ENCODE measurements around the gene MT1B. TPM values are rescaled to one million over a fixed set of nuclear protein-coding genes. Genes with fewer than 3 reads are reported as not detected.

The MT1B gene
- total and polyA plus RNA-seq, 2 of the 4 experiments (the other 2 are of a cell fraction): not detected

DNA sequence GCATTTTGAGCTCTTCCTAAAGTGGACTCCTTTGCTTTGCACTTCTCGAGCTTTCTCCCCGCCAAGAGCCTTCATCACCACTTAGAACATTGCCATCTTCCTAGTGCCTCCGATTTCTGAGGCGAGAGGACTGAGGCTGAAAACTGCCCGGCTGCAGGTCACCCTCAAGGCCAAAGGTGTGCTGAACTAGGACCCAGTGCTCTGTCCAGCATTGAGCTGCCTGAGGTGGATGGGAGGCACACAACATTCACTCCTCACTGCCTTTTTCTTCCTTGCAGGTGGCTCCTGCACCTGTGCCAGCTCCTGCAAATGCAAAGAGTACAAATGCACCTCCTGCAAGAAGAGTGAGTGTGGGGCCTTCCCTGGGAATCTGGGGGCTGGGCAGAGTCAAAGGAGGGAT, 7.9 kb upstream of the MT1B start:
- dilution Hi-C loops (cut with HindIII; ENCODE audit: low sequenced_read_pairs, unreplicated experiment) (no loop called here), in situ Hi-C loops (cut with MboI; ENCODE audit: low sequenced_read_pairs) (no loop called here), intact Hi-C loops (cut with micrococcal nuclease) (no loop called here)
- no peaks in the 10 kb centered on the region for H3K4me1 ChIP-seq (ENCODE audit: control insufficient read depth, insufficient read depth, low read length)
- no peak overlapping the region for H3K56ac ChIP-seq (ENCODE audit: extremely low read depth, insufficient read depth, low read length)
- H3K9ac ChIP-seq (ENCODE audit: low read depth, low read length): no peak overlapping the region
- no peaks in the 10 kb centered on the region; the same call in 1 of the 2 replicates for H4K20me1 ChIP-seq (ENCODE audit: insufficient read depth, low read length)
- 0 out of 2 replicates have a peak, but pooled peaks cover 2% of the 10 kb centered on the region for H3K9me3 ChIP-seq (ENCODE audit: control insufficient read depth, insufficient read depth, low read length)
- TF ChIP-seq, protein P1, sequence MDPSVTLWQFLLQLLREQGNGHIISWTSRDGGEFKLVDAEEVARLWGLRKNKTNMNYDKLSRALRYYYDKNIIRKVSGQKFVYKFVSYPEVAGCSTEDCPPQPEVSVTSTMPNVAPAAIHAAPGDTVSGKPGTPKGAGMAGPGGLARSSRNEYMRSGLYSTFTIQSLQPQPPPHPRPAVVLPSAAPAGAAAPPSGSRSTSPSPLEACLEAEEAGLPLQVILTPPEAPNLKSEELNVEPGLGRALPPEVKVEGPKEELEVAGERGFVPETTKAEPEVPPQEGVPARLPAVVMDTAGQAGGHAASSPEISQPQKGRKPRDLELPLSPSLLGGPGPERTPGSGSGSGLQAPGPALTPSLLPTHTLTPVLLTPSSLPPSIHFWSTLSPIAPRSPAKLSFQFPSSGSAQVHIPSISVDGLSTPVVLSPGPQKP (IDR thresholded peaks at IDR 0.05; ENCODE audit: borderline replicate concordance, low read depth, low read length): no peak
- TF ChIP-seq RFX5 (IDR thresholded peaks at IDR 0.05; ENCODE audit: low read depth, low read length) (no peak), CHD1 (IDR thresholded peaks at IDR 0.05; ENCODE audit: low read depth, low read length) (no peak), POLR2A (IDR thresholded peaks at IDR 0.05; ENCODE audit: low read depth, low read length) (no peak), RCOR1 (IDR thresholded peaks at IDR 0.05; ENCODE audit: insufficient replicate concordance, low read length) (no peak), FOS (IDR thresholded peaks at IDR 0.05; ENCODE audit: low read depth, low read length) (no peak), CEBPB (IDR thresholded peaks at IDR 0.05; ENCODE audit: low read depth, low read length) (no peak), BHLHE40 (IDR thresholded peaks at IDR 0.05; ENCODE audit: low read depth, low read length) (no peak), NFE2L2 (IDR thresholded peaks at IDR 0.05; ENCODE audit: low read depth, low read length) (no peak), MAFK (IDR thresholded peaks at IDR 0.05; ENCODE audit: low read depth, low read length) (no peak), SMC3 (IDR thresholded peaks at IDR 0.05; ENCODE audit: low read depth, low read length) (no peak), RAD21 (IDR thresholded peaks at IDR 0.05; ENCODE audit: low read length) (no peak), MXI1 (IDR thresholded peaks at IDR 0.05; ENCODE audit: borderline replicate concordance, low read depth, low read length) (no peak)
- TF ChIP-seq, protein P2, sequence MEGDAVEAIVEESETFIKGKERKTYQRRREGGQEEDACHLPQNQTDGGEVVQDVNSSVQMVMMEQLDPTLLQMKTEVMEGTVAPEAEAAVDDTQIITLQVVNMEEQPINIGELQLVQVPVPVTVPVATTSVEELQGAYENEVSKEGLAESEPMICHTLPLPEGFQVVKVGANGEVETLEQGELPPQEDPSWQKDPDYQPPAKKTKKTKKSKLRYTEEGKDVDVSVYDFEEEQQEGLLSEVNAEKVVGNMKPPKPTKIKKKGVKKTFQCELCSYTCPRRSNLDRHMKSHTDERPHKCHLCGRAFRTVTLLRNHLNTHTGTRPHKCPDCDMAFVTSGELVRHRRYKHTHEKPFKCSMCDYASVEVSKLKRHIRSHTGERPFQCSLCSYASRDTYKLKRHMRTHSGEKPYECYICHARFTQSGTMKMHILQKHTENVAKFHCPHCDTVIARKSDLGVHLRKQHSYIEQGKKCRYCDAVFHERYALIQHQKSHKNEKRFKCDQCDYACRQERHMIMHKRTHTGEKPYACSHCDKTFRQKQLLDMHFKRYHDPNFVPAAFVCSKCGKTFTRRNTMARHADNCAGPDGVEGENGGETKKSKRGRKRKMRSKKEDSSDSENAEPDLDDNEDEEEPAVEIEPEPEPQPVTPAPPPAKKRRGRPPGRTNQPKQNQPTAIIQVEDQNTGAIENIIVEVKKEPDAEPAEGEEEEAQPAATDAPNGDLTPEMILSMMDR (conservative IDR thresholded peaks at IDR 0.05; ENCODE audit: low read depth, low read length): no peak
- TF ChIP-seq, protein P3, sequence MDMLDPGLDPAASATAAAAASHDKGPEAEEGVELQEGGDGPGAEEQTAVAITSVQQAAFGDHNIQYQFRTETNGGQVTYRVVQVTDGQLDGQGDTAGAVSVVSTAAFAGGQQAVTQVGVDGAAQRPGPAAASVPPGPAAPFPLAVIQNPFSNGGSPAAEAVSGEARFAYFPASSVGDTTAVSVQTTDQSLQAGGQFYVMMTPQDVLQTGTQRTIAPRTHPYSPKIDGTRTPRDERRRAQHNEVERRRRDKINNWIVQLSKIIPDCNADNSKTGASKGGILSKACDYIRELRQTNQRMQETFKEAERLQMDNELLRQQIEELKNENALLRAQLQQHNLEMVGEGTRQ (IDR thresholded peaks at IDR 0.05; ENCODE audit: low read depth, low read length): no peak
- H3K4me3 ChIP-seq (ENCODE audit: insufficient read depth, low read depth, low read length): no peak overlapping the region
- no peak overlapping the region for H3K14ac ChIP-seq (replicated peaks; ENCODE audit: low read depth, low read length)
- no peaks in the 10 kb centered on the region for H3K79me1 ChIP-seq (ENCODE audit: low read depth in 1 of 2, low read length in 2 of 2)
- H3K4ac ChIP-seq (ENCODE audit: low read depth, low read length): no peak overlapping the region
- CTCF ChIA-PET: no interaction called here
- no peak overlapping the region for H4K91ac ChIP-seq (ENCODE audit: insufficient read depth, low read depth, low read length)
- H3K27ac ChIP-seq (ENCODE audit: insufficient read depth, low read length): no peak overlapping the region
- H4K5ac ChIP-seq (ENCODE audit: low read depth, low read length): no peak overlapping the region
- no peak overlapping the region for H2BK20ac ChIP-seq (ENCODE audit: low read depth, low read length)
- no TSS peak for BruUV-seq (replicated peaks)
- no peak overlapping the region for H2AFZ ChIP-seq (replicated peaks; ENCODE audit: low read length, poor library complexity)
- H4K8ac ChIP-seq (ENCODE audit: low read depth in 2 of 2, low read length in 2 of 2): no peak overlapping the region
- H2BK5ac ChIP-seq (ENCODE audit: low read depth, low read length, poor library complexity, severe bottlenecking): no peak overlapping the region
- POLR2A ChIA-PET (ENCODE audit: unreplicated experiment): no interaction called here
- H3K27me3 ChIP-seq (ENCODE audit: control insufficient read depth, insufficient read depth, low read length): peaks cover 91% of the 10 kb centered on the region
- H3K36me3 ChIP-seq (ENCODE audit: control insufficient read depth, insufficient read depth, low read length): no peaks in the 10 kb centered on the region
- DNase-seq (no peak), ATAC-seq (ENCODE audit: low read depth) (no peak)
- no peak overlapping the region for H2AK5ac ChIP-seq (ENCODE audit: low read depth, low read length)
- no peak overlapping the region for H2AK9ac ChIP-seq (replicated peaks; ENCODE audit: low read depth, low read length, poor library complexity)
- WGBS, 2 experiments (ENCODE audit: extremely low coverage in 2 of 2, insufficient read length in 1 of 2): 51% methylated on average over 3 of the region's 5 CpGs; no CpG with 5 or more reads in 1 of the 2 experiments
- H3K18ac ChIP-seq (ENCODE audit: low read depth, low read length): no peak overlapping the region
- no peak overlapping the region for H2BK15ac ChIP-seq (ENCODE audit: low read depth, low read length)
- no peak overlapping the region for H2BK120ac ChIP-seq (ENCODE audit: low read depth, low read length)
- no peak overlapping the region for H3K23ac ChIP-seq (ENCODE audit: low read depth, low read length)
- 0 out of 2 replicates have a peak, but pooled peaks cover 3% of the 10 kb centered on the region for H3K9me1 ChIP-seq (ENCODE audit: insufficient read depth, low read length)
- H3K4me2 ChIP-seq (ENCODE audit: low read depth, low read length): no peak overlapping the region

Measured in IMR-90 (cell line).